C4-2B (cell line): ENCODE data around the gene GADD45B.

Experiments used
- CTCF ChIP-seq: fragments of 450-650 bp; conservative IDR thresholded peaks from 2 replicates; pipeline ENCODE4 v1.5.1; 2017; ENCODE audit warnings: mild to moderate bottlenecking
- ZFX ChIP-seq: fragments of 450-650 bp; IDR thresholded peaks from 2 replicates; pipeline ENCODE4 v1.6.1; 2017

GRCh38 chr19:2511570-2511969 lies 35.6 kb downstream of the GADD45B start:
- no peak for TF ChIP-seq CTCF
- TF ChIP-seq ZFX: no peak
